ENCODE results near the gene HDAC9.
"Not testable (repeated sequence)": the region's sequence is repeated elsewhere in the genome, so short reads cannot be mapped to it uniquely, and the experiment has no call there.

The HDAC9 gene

DNA sequence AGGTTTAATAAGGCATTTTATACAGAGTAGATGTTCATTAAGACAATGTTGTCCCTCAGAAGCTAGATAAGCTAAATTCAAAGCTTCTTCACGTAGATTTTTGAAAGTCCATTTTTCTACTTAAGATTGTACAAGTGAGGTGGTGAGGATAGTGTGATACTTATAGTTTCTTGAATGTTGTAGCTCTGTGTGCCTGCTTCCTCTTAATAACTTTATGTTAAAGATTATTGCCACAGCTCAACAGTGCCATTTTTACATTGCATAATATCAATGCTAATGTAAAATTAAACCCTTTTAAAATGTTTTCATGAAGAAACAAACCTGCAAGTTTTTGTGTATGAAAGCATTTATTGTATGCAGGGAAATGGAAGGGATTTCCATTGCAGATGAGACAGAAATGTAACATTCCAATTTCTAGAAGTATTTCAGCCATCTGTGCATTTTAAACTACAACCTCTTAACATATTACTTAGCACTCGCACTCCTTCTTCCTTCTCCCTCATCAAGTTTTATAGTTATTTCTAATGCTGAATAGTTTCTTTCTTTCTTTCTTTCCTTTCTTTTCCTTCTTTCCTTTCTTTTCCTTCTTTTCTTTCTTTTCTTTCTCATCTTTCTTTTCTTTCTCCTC, 409.9 kb downstream of the HDAC9 start:
- no peak for DNase-seq

DNA sequence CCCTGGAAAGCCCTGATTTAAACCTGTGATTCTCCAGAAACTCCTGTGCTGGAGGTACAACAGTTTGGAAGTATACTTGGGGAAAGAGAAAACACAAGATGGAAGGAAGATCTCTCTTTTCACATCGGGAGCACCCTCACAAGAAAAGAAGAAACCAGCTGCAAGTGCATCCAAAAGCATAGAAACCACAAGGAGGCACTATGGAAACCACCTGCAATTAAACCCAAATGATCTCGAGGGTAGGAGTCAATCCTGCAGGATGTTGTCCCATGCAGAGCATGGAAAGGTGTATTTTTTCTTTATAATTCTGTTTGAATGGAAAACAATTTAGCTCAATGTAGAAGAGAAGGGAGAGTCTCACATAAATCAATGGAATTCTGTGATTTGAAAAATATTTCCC, 411.4 kb downstream of the HDAC9 start:
- no peak for DNase-seq

DNA sequence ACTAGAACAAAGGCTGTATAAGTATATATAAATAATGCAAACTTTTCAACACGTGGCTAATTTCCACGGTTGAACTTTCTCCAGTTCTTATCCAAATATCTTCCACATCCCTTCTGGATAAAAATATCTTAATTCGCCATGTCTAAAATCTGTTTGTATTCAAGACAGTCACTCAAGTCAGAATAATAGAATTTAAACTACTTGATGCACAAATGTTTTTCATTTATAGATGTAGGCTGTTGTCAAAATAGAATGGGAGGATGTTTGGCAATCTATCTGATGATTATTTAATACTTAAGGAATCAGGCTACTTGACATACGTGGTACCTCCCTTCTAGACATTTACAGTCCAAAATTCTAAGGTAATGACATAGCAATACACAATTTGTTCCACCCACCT, 417.6 kb downstream of the HDAC9 start:
- no peak for DNase-seq

DNA sequence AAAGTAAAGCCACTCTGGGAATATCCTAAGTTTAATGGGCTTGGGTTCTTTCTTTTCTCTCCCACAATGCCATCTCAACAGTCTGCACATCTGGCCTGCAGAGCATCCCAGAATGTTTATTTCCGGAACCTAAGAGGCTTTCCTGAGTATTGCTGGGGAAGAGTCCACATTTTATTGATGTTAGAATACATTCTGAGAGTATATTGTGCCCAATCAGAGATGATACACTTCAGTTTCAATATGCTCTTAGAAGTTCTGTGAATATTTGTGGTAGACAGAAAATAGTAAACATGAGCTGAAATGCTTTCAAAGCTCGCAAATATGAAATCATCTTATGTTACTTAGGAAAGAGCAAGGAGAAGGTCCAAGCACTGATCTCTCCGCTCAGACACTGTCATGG, 421.3 kb downstream of the HDAC9 start:
- no peak for DNase-seq

DNA sequence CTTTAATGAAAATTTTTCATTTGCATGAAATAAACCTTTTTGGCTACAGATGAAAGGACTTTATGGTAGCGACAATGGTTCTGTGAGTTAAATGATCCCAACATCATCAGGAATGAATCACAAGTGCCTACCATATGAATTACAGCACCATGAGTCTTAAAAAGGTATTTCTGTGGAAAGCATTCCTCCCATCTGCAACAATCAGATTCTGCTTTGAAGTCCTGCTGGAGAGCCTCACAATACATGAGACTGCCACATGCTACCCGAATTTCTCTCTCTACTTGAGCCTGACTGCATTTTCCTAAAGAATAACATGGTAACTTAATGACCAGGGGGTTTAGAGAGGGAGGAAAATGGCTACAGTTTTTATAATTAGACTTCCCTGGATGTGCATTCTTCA, 431.6 kb downstream of the HDAC9 start:
- DNase-seq = no peak

DNA sequence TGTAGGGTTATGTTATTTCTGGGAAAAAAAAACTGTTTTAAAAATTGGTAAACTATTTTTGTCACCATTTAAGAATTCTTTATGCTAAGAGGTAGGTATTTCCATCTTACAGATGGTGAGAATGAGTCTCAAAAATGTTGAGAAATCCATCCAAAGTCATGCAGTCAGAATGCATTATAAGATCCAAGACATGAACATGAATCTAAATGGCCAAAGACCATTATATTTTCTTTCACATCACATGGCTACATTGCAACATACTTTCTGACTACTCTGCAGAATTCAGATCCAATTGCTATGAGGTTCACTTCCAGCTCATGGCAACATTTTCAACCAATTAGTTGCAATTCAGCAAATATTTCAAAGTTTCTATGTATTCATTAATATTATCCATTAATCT, 440.7 kb downstream of the HDAC9 start:
- no peak for DNase-seq

DNA sequence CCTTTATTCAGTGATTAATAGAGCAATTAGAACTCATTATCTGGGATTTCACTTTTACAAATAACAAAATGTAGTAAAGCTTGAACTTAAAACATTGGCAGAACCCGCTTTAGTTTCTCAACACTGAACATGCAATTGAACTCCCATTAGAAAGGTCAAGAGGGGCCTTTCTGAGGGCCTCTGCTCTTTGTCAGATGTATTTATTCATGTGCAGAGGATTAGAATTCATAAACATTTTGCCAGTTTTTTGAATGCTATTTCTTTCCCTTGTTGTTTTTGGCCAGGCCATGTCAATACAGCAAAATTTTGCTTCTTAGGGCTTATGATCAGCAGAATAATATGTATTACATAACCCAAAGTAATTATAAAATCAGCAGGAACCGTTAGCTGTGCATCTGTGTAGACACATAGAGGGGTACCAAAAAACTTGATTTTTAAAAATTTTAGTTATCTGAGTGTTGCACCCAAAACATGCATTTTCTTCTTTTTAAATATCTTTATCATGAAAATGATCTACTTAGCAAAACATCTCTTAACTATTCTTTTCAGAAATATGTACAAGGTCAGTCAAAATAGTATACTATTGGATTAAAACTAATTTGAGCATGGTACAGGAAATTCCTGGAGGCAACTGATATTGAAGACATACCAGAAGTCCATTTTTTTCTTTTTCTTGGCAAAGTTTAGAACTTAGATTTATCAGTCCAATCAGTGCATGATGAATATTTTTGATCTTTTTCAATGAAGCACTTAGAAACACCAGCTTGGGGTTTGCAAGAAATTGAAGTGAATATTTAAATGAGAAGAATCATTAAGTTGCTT, 444.4 kb downstream of the HDAC9 start:
- no peak for DNase-seq

DNA sequence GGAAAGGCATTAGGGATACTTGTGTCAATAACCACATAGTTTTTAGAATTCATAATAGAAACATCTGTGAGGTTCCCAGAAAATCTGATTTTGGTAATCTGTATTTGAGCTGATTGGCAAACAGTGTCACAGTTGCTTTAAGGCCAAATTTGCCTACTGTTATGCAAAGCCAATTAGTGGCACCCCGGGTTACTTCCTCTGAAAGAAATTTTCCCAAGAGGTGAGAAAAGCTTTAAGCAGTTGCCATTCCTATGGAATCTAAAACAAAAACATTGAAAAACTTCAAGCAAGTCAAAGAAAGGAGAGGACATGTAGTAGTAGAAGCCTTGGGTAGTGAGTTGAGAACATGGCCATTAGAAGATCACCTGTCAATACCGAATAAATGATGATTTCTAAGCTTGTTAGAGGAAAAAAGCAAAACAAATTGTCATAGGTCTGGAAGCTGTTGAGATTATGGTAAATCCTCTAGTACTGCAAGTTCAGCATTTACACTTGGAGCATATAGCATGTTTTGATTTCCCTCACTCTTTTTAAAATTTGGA, 445.1 kb downstream of the HDAC9 start:
- DNase-seq = no peak

DNA sequence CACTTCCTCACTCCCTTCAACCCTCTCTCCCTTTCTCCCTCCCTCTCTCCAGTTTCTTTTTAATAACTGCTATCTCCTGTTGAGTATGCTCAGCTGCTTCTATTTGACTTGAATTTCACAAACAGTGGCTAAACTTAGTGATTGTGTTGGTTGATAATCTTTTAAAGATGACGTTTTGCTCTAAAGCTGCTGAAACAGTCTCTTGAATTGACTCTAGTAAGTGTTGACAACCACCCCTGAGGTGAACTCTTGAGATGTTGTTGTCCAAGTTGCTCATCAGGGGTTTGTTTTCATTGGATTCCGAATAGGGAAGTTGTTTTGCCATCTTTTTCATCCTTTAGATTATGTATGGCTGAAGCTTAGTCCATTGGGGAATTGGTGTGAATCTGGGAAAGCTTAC, 445.7 kb downstream of the HDAC9 start:
- DNase-seq = no peak

DNA sequence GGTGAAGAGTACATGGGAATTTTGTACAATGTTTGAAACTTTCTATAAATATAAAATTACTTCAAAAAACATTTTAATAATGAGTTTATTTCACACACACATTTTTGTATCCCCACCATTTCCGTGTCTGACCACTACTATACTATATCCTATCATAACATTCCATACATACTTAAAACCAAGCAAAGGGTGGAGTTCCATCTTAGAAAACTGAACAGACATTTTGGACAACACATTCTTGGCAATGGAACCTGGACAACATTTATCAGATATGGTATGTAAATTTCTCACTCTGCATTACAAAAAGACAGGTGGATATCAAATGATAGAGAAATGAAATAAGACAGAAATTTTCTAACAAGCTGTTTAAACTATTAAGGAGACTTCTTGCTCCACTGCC, 453.0 kb downstream of the HDAC9 start:
- no peak for DNase-seq

DNA sequence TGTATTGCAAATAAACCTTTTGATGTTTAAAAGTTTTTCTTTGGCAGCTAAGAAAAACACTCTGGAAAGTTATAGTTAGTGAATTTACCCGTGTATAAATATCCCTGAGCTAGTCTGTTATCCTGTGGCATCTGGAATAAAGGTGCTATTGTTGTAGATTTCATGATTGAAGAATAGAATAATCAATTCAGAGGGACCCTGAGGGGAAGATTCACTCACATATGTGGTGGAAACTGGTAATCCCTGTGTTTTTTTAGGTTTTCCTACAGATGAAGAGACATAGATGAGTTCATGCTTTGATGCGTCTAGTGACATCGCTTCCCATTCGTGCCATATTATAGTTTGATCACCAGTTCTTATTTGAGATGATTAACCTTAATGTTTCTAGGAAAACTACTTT, 457.3 kb downstream of the HDAC9 start:
- DNase-seq = no peak

DNA sequence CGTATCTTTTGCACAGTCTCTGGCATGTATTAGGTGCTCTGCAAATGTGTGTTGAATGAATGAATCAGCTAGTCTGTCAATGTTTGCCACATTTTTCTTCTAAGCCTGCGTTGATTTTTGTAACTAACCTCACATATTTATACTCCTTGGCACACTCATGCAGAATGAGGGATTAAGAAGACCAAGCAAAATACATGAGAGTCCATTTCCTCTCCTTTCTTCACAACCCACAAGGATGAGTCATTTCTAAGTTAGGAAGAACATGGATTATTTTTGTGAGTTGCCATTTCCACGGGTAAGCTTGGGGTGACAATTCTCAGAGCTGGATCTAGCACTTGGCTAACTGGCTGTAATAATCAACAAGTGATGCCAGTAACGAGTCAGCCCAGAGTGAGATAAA, 463.1 kb downstream of the HDAC9 start:
- no peak for DNase-seq

DNA sequence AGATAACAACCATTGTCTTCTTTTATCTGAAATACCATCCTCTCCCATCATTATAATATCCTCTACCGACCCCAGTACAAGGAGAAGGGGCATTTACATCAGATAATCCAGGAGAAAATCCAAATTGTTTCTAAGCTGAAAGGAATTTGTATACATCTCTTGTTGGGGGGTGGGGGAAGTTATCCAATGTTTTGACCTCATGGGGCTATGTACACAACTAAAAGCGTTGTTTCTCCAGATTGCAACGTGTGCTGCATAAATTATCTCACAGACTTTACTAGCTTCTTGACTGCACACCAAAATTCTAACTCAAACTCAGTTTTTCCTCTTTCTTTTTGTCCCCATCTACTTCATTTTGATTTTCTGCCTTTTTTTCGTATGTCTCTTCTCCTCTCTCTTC, 465.2 kb downstream of the HDAC9 start:
- no peak for DNase-seq

DNA sequence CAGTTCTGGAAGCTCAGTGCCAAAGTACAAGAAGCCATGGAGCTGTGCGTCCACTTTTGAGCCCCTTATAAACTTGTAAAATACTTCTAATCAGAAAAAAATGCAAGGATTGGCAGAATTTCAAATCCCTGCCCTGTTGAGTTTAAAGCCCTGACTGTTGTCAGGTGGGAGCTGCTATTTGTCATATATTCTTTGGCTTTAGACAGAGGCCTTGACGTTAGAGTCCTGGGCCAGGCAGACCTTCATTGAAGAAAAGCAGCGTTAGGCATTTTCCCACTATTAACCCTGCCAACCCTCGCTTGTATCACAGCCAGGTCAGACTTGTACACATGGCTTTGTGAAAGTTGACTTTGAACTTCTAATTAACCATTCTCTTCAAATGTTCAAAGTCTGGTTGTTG, 466.5 kb downstream of the HDAC9 start:
- no peak for DNase-seq

DNA sequence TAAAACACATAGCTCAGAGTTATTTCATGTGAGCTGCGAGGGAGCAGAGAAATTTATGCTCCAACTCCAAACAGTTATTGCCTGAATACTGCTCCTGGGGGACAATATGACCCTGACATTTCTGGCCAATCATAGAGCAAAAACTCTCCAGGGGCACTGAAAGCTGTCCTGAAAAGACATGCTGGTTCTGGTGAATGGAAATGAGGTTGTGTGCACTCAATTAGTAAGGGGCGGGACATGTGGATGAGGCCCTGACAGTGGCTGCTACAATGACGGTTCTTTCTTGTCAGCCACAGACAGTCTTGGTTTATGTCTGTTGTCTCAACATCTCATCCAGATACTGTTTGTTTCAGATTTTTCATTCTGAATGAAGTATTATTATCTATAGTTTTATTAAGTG, 470.1 kb downstream of the HDAC9 start:
- DNase-seq = no peak

DNA sequence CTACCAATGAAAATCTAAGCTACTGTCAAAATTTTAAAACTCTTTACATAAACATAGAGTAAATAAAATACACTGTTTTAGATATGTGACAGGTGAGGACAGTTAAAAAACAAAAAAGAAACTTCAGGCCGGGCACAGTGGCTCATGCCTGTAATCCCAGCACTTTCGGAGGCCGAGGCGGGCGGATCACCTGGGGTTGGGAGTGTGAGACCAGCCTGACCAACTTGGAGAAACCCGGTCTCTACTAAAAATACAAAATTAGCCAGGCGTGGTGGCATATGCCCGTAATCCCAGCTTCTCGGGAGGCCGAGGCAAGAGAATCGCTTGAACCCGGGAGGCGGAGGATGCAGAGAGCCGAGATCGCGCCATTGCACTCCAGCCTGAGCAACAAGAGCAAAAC, 472.2 kb downstream of the HDAC9 start:
- not testable (repeated sequence) for DNase-seq

DNA sequence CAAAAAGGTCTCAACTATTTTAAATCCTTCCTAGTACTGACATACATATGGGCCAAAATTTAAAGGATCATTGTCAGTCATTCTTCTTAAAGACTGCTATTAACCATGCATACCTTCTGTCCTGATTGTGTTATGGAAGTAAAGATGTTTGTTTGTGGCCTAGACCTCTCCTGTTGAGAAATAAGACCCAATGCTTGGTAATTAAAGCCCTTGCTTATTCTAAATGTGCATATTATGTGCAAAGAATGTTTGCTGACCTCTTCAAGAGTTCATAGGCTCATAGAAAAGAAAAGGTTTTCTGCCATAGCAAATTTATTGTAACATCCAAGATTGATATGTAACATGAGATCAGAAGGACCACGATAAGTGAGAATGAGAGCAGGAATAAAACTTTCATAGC, 476.3 kb downstream of the HDAC9 start:
- no peak for DNase-seq

DNA sequence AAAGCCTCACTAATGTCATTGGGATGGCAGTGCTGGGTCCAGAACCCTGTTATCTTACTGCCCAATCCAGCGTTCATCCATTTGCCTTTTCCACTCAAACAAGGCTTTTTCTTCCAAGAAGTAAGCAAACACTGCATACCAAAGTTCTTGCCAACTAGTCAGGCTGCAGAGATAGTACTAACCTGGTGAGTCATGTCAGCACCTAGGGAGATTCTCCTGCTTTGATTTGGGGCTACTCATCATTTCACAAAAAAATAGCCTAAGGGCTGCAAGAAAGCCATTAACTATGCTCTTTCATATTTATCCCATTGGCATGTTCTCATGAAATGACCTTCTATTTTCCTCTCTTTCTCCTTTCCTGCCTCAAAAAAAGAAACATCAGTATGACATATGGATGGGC, 479.3 kb downstream of the HDAC9 start:
- no peak for DNase-seq

DNA sequence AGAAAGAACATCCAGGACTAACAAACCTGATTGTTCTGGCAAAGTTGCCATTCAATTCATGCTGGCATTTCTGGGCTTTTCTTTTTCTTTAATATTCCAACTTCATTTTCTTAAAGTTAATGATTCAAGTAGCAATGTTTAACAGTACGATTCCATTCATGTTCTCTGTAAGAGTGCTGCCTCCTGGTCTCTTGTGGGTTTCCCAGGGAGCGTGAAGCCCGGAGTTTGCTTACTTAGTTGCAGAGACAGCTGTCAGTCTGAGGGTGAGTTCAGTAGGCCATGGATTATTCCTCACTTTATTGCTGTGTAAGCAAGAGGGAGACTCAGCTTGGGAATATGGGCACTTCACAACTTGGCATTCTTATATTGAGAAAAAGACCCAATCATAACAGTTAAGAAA, 479.7 kb downstream of the HDAC9 start:
- no peak for DNase-seq

DNA sequence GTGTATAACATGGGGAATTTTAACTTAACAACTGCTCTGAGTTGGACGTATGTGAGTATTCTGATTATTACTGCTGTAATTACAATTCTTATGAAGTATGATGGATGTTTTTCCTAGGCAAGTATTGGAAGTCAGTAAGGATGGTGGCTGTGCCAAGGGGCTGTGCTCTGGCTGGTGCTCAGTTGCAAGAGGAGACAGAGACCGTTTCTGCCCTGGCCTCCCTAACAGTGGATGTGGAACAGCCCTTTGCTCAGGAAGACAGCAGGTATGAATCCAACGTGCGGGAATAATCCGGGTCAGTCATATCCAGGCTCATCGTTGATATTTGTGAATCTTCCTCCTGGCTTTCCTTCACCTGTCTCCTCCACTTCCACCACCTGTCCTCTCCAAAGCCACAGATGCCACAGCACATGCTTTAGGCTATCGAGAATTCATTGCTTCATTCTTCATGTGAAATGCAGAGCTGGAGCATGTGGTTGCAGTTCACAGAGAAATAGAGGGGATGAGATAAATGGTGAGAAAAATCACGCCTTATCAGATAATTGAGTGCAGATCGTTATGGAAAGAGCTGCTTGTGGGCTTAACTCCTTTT, 480.2 kb downstream of the HDAC9 start:
- no peak for DNase-seq

DNA sequence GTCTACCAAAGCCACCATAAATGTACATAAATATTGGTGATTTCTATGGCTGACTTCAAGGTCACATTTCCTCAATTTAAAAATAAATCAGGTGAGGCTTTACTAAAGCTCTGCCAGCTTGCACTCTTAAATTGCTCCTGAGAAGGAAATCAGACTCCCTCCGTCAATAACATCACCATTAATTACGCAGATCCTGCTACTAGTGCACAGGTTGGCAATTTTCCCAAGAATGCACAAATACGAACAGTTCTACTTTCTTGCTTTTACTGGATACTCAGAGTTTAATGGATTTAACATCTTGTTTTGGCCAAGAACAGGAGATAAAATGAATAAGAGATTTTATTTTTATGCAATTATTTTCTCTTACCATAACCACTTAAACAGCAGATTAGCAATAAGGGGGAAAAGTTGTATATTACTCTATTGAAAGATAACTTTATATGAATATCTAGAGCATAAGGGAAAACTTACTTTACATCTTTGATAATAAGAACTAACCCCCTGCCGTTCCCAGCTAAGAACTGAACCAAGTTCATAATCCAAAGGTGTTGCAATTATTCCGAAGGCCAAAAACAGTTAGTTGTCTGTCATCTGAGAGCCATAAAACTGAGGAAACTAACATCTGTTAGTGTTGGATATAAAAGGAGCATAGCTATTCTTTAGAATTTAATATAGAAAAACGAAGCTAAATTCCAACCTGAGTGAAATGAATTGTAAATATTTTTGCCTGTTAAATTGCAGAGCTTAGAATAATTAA, 481.3 kb downstream of the HDAC9 start:
- no peak for DNase-seq

DNA sequence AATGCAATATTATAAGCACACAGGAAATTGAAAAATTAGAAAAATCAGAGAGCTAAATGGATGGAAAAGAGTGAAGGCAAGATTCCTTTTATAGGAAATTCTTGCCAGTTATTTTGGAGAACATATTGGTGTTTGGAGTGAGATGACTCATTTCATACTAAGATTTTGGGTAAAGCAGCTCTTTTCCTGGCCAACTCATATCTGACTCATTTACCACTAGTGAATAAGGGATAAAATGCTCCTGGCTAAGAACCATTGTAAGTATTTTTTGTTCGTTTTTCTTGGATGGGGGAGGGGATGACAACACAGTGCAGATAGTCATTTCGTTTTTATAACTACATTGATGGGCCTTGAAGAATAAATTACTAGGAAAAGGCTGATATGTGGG, 482.6 kb downstream of the HDAC9 start:
- DNase-seq = no peak

DNA sequence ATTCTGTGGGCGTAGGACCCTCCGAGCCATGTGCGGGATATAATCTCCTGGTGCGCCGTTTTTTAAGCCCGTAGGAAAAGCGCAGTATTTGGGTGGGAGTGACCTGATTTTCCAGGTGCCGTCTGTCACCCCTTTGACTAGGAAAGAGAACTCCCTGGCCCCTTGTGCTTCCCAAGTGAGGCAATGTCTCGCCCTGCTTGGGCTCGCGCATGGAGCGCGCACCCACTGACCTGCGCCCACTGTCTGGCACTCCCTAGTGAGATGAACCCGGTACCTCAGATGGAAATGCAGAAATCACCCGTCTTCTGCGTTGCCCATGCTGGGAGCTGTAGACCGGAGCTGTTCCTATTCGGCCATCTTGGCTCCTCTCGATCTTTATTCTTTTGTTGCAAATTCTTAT, 495.2 kb downstream of the HDAC9 start:
- DNase-seq = not testable (repeated sequence)
